ENCODE data around the gene NOP53. TPM values are rescaled to one million over a fixed set of nuclear protein-coding genes. Genes with fewer than 3 reads are reported as not detected.

The NOP53 gene
- total and polyA plus RNA-seq, 2 of the 13 experiments (the other 11 are each of a cell fraction or from before 2014, with no cell fraction given), result 53.9 to 141 TPM

GRCh38 chr19:47745010-47745901 lies at the start of gene NOP53 (continued):
- TF ChIP-seq, protein P1, sequence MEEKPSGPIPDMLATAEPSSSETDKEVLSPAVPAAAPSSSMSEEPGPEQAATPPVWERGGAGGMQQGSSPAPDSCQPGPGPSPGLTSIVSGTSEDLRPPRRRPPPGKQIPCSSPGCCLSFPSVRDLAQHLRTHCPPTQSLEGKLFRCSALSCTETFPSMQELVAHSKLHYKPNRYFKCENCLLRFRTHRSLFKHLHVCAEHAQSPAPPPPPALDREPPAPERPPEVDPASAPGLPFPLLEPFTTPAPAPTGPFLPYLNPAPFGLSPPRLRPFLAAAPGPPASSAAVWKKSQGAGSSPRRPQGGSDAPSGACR (CRISPR knock-in tag; IDR thresholded peaks at IDR 0.05), result no peak
- TF ChIP-seq, protein P2, sequence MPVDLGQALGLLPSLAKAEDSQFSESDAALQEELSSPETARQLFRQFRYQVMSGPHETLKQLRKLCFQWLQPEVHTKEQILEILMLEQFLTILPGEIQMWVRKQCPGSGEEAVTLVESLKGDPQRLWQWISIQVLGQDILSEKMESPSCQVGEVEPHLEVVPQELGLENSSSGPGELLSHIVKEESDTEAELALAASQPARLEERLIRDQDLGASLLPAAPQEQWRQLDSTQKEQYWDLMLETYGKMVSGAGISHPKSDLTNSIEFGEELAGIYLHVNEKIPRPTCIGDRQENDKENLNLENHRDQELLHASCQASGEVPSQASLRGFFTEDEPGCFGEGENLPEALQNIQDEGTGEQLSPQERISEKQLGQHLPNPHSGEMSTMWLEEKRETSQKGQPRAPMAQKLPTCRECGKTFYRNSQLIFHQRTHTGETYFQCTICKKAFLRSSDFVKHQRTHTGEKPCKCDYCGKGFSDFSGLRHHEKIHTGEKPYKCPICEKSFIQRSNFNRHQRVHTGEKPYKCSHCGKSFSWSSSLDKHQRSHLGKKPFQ (CRISPR knock-in tag; IDR thresholded peaks at IDR 0.05; ENCODE audit: insufficient replicate concordance), result no peak
- TF ChIP-seq CREM (IDR thresholded peaks at IDR 0.05) (peak; percentile 98), CREM (CRISPR knock-in tag; IDR thresholded peaks at IDR 0.05) (no peak), TBX2 (CRISPR knock-in tag; IDR thresholded peaks at IDR 0.05; ENCODE audit: borderline replicate concordance) (peak; percentile 56; the same call in 1 of the 2 replicates), ZNF704 (CRISPR knock-in tag; IDR thresholded peaks at IDR 0.05; ENCODE audit: borderline replicate concordance) (no peak), ZNF143 (CRISPR knock-in tag; IDR thresholded peaks at IDR 0.05) (peak; percentile 76), MLLT10 (CRISPR knock-in tag; IDR thresholded peaks at IDR 0.05) (no peak), ZFP1 (CRISPR knock-in tag; IDR thresholded peaks at IDR 0.05) (no peak), PRPF4 (IDR thresholded peaks at IDR 0.05; ENCODE audit: low read depth, low read length, poor library complexity, severe bottlenecking) (no peak), SPEN (CRISPR knock-in tag; IDR thresholded peaks at IDR 0.05; ENCODE audit: low read depth) (peak; percentile 83), ZNF138 (CRISPR knock-in tag; IDR thresholded peaks at IDR 0.05; ENCODE audit: low read depth) (no peak), JUND (CRISPR knock-in tag; IDR thresholded peaks at IDR 0.05) (no peak), KAT7 (CRISPR knock-in tag; IDR thresholded peaks at IDR 0.05; ENCODE audit: borderline replicate concordance) (peak; percentile 57; the same call in 1 of the 2 replicates), ZNF720 (CRISPR knock-in tag; IDR thresholded peaks at IDR 0.05) (no peak), NR2F6 (IDR thresholded peaks at IDR 0.05) (no peak), NR2F6 (CRISPR knock-in tag; IDR thresholded peaks at IDR 0.05) (peak; percentile 24; the same call in 1 of the 2 replicates), LRRFIP1 (CRISPR knock-in tag; conservative IDR thresholded peaks at IDR 0.05) (no peak), ZNF674 (CRISPR knock-in tag; IDR thresholded peaks at IDR 0.05; ENCODE audit: low read depth) (no peak), FOXC1 (CRISPR knock-in tag; IDR thresholded peaks at IDR 0.05; ENCODE audit: borderline replicate concordance) (peak; percentile 40; the same call in 1 of the 2 replicates)
- TF ChIP-seq, protein P3, sequence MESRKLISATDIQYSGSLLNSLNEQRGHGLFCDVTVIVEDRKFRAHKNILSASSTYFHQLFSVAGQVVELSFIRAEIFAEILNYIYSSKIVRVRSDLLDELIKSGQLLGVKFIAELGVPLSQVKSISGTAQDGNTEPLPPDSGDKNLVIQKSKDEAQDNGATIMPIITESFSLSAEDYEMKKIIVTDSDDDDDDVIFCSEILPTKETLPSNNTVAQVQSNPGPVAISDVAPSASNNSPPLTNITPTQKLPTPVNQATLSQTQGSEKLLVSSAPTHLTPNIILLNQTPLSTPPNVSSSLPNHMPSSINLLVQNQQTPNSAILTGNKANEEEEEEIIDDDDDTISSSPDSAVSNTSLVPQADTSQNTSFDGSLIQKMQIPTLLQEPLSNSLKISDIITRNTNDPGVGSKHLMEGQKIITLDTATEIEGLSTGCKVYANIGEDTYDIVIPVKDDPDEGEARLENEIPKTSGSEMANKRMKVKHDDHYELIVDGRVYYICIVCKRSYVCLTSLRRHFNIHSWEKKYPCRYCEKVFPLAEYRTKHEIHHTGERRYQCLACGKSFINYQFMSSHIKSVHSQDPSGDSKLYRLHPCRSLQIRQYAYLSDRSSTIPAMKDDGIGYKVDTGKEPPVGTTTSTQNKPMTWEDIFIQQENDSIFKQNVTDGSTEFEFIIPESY (CRISPR knock-in tag; IDR thresholded peaks at IDR 0.05), result peak; percentile 57
